C4-2B (cell line): Measurements from ENCODE around the gene PDZD8.

ENCODE experiments used
- H3K27ac ChIP-seq: fragments of 450-650 bp; 2 replicates; pipeline ENCODE4 v1.5.1; 2017
- ZFX ChIP-seq: fragments of 450-650 bp; IDR thresholded peaks from 2 replicates; pipeline ENCODE4 v1.6.1; 2017
- TF ChIP-seq, protein P1 (sequence below): fragments of 450-650 bp; conservative IDR thresholded peaks from 2 replicates; pipeline ENCODE4 v1.5.1; 2017; ENCODE audit warnings: mild to moderate bottlenecking

Gene PDZD8, protein sequence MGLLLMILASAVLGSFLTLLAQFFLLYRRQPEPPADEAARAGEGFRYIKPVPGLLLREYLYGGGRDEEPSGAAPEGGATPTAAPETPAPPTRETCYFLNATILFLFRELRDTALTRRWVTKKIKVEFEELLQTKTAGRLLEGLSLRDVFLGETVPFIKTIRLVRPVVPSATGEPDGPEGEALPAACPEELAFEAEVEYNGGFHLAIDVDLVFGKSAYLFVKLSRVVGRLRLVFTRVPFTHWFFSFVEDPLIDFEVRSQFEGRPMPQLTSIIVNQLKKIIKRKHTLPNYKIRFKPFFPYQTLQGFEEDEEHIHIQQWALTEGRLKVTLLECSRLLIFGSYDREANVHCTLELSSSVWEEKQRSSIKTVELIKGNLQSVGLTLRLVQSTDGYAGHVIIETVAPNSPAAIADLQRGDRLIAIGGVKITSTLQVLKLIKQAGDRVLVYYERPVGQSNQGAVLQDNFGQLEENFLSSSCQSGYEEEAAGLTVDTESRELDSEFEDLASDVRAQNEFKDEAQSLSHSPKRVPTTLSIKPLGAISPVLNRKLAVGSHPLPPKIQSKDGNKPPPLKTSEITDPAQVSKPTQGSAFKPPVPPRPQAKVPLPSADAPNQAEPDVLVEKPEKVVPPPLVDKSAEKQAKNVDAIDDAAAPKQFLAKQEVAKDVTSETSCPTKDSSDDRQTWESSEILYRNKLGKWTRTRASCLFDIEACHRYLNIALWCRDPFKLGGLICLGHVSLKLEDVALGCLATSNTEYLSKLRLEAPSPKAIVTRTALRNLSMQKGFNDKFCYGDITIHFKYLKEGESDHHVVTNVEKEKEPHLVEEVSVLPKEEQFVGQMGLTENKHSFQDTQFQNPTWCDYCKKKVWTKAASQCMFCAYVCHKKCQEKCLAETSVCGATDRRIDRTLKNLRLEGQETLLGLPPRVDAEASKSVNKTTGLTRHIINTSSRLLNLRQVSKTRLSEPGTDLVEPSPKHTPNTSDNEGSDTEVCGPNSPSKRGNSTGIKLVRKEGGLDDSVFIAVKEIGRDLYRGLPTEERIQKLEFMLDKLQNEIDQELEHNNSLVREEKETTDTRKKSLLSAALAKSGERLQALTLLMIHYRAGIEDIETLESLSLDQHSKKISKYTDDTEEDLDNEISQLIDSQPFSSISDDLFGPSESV

DNA sequence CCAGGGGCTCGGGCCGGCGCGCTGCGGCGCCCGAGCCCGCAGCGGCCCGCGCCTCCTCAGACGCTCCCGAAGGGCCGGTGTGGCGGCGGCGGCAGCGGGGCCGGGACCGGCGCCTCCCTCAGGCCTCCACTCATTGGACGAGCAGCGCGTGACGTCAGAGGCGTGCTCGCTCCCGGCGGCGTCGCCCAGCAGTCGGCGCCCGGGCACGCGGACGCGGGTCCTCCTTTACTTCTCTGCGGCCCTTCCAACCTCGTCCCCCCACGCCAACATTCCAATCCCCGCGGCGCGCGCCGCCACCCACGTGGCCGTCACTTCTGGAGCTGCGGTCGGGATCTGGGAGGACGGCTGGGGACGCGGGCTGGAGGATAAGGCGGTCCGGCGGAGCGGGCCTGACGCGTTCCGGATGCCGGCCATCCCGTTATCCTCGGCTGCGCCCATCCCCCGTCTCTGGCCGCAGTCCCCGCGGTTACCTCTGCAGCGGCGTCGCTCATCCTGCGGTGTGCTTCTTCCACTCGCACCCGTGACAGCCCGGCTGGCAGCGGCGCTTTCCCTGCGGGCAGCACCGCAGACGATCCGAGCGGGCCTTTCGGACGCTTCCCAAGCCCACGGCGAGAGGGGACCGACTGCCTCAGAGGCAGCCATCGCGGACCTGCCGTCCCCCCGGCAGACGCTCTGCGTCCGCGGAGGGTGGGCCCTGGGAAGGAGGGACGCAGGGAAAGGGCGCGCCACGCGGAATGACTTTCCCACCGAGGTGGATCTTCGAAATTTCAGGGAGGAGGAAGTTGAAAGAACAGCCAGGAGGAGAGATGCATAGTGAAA lies at the start of gene PDZD8:
Gene PDZD8, minus strand, starts transcription at position 81 of the 819 bp plus-strand sequence. CDS start 213 bp downstream, outside the sequence.
- TF ChIP-seq ZFX, result peak; percentile 57
- TF ChIP-seq, protein P1, sequence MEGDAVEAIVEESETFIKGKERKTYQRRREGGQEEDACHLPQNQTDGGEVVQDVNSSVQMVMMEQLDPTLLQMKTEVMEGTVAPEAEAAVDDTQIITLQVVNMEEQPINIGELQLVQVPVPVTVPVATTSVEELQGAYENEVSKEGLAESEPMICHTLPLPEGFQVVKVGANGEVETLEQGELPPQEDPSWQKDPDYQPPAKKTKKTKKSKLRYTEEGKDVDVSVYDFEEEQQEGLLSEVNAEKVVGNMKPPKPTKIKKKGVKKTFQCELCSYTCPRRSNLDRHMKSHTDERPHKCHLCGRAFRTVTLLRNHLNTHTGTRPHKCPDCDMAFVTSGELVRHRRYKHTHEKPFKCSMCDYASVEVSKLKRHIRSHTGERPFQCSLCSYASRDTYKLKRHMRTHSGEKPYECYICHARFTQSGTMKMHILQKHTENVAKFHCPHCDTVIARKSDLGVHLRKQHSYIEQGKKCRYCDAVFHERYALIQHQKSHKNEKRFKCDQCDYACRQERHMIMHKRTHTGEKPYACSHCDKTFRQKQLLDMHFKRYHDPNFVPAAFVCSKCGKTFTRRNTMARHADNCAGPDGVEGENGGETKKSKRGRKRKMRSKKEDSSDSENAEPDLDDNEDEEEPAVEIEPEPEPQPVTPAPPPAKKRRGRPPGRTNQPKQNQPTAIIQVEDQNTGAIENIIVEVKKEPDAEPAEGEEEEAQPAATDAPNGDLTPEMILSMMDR, result no peak
- peak within 1 kb of the TSS; percentile 86 for H3K27ac ChIP-seq

DNA sequence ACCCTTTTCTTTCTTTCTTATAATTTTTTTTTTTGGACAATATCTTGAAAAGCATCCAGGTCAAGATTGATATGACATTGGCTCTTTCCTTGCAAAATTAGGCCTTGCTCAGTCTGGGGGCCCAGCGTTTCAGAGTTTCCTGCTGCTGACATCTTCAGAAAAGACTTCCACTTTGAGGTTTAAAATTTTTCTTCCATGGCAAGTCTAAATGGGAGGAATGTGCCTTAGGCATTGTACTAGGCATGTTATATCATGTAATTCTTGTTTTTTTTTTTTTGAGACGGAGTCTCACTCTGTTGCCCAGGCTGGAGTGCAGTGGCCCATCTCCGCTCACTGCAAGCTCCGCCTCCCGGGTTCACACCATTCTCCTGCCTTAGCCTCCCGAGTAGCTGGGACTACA lies 48.9 kb upstream of the PDZD8 start:
- TF ChIP-seq, protein P1, result no peak
- no peak for TF ChIP-seq ZFX
- H3K27ac ChIP-seq, result no peak overlapping the region

DNA sequence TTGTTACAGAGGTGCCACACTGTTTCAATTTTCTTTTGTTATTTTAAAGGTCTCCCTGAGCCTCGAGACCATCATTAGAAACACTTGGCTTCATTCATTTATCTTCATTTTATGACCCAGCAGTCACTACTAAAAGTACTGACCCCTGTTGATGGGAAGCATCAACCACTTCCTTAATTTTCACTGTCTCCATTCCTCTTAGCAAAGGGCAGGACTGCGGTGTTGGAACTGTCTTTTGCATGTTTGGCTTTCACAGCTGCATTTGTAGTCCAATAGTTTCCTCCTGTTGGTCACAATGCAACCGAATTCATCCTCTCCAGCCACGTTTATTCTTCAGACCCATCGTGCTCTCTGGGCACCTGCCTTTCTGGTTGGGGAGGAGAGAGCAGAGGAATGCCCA lies 46.7 kb upstream of the PDZD8 start:
- TF ChIP-seq, protein P1, result no peak
- no peak for TF ChIP-seq ZFX
- no peak overlapping the region for H3K27ac ChIP-seq

DNA sequence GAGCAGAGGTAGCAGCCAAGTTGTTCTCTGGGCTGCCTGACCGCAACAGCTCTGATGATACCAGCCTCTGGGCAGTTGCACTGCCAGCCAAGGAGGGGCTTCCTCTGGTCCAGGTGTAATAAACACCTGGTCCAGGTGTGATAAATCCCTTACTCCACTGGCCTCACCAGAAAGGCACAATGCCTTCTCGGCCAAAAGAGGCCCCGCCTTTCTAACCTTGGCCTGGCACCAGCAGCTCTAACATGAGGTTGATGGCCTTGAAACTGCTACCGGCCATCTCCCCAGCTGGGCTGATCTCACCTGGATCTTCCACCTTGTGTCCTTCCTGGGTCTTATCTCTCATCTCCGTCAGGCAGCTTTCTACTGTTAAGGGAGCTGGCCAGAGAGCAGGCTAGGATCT lies 45.5 kb upstream of the PDZD8 start:
- no peak for TF ChIP-seq ZFX
- TF ChIP-seq, protein P1, result no peak
- H3K27ac ChIP-seq, result peak overlapping the region; percentile 38

DNA sequence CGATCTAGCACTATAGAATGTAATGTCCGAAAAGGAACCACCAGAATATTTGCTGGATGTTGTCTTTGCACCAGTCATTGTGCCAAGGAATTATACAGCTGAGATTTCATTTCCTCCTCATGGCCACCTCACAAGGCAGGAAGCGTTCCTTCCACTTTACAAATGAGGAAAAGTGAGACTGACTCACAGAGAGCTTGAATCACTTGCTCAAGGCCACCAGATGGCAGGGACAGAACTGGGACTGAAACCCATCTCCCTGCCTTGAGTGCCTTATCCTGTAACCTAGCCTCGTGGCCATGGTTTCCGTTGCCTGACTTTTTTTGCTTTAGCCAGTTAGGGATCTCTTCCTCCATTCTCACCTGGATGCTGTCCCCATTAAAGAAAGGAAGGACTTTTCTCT lies 44.7 kb upstream of the PDZD8 start:
- TF ChIP-seq, protein P1, result no peak; the same call in 1 of the 2 replicates
- no peak for TF ChIP-seq ZFX
- peak overlapping the region; percentile 38; the same call in 1 of the 2 replicates for H3K27ac ChIP-seq

DNA sequence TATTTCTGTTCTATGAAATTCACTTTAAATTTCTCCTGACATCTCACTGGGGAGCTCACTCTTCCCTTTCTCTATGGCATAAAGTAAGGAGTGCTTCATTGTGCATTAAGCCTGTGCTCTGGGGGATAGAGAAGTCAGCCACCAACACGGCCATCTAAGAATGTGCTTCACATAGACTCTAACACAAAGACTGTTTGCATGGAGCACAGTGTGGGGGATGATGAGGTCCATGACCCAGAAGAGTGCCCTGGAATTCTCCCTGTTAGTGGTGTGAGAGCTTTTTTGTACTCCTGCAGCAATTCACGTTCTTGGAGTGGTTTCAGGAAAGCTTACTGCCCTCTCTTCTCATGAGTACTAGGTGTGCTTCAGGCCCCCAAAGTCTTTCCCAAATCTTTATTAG lies 43.9 kb upstream of the PDZD8 start:
- TF ChIP-seq, protein P1, result no peak
- TF ChIP-seq ZFX, result no peak
- H3K27ac ChIP-seq, result no peak overlapping the region
